K562 (cell line): ENCODE results near the gene TRMT112. TPM values are rescaled to one million over a fixed set of nuclear protein-coding genes. Genes with fewer than 3 reads are reported as not detected.

Experiments used
- ARID1B ChIP-seq: fragments of 450-650 bp; IDR thresholded peaks from 2 replicates; pipeline ENCODE4 v1.6.1; 2016; ENCODE audit warnings: antibody characterized with exemption, mild to moderate bottlenecking, inconsistent platforms
- CREB1 ChIP-seq, 2 experiments: sonication (generic) in 1 of 2; formaldehyde crosslinking in 1 of 2; IDR thresholded peaks; 2 replicates each; pipeline versions ENCODE4 v1.6.1 to v1.8.0; 2012 to 2022; ENCODE audit warnings: inconsistent platforms in 1 of 2, mild to moderate bottlenecking in 1 of 2, missing genetic modification reagents in 1 of 2, moderate library complexity in 1 of 2
- EP300 ChIP-seq: IDR thresholded peaks from 2 replicates; pipeline ENCODE4 v1.6.1; 2012; ENCODE audit warnings: low read length, improper control_type of control experiment
- HLTF ChIP-seq: fragments of 450-650 bp; IDR thresholded peaks from 2 replicates; pipeline ENCODE4 v1.6.1; 2016
- NRF1 ChIP-seq, 2 experiments: fragments of 450-650 bp; IDR thresholded peaks in 1 of 2; conservative IDR thresholded peaks in 1 of 2; 2 replicates each; pipeline ENCODE4 v1.6.1; 2014; ENCODE audit warnings: mild to moderate bottlenecking in 2 of 2
- ZFP1 ChIP-seq: fragments of 450-650 bp; formaldehyde crosslinking; IDR thresholded peaks from 2 replicates; pipeline ENCODE4 v1.4.0; 2020; ENCODE audit warnings: mild to moderate bottlenecking, mixed read lengths
- polyA plus RNA-seq, 8 experiments: library from polyadenylated mRNA; depleted of rRNA in 4 of 8; stranded (reverse) in 5 of 8; unstranded in 3 of 8; fragments of >200 nt; fragmentation: Nextera tagmentation in 2 of 8; fragmentation: Illumina TruSeq in 1 of 8; extraction: Ambion mirVana in 2 of 8; extraction: Trizol in 1 of 8; gene quantifications; 2 replicates each; pipeline versions ENCODE4 v1.2.1 to v1.2.3, GENCODE V29; 2011 to 2014; ENCODE audit warnings: inconsistent platforms in 1 of 8, missing spikeins in 1 of 8
- total RNA-seq, 7 experiments: library from RNA; depleted of rRNA in 6 of 7; stranded (reverse); fragments of >200 nt in 6 of 7; fragmentation: Illumina TruSeq in 2 of 7; extraction: Trizol in 2 of 7; gene quantifications; 2 replicates each; pipeline versions ENCODE4 v1.2.1 to v1.2.3, GENCODE V29; 2011 to 2021; ENCODE audit warnings: low replicate concordance in 1 of 7
- TF ChIP-seq, protein P1 (sequence below): fragments of 450-650 bp; IDR thresholded peaks from 2 replicates; pipeline ENCODE4 v1.6.1; 2016; ENCODE audit warnings: borderline replicate concordance
- TF ChIP-seq, protein P2 (sequence below), 2 experiments: fragments of 450-650 bp; formaldehyde crosslinking in 1 of 2; IDR thresholded peaks; 2 replicates each; pipeline versions ENCODE4 v1.4.0 to v1.6.1; 2014 to 2020; ENCODE audit warnings: mild to moderate bottlenecking in 2 of 2, borderline replicate concordance in 1 of 2, low read depth in 1 of 2
- TF ChIP-seq, protein P3 (sequence below): sonication (generic); formaldehyde crosslinking; IDR thresholded peaks from 2 replicates; pipeline ENCODE4 v1.8.0; 2023; ENCODE audit warnings: missing genetic modification reagents, mild to moderate bottlenecking, borderline replicate concordance

Gene TRMT112
- total and polyA plus RNA-seq, 9 of the 15 experiments (the other 6 are each of a cell fraction or from before 2014, with no cell fraction given): 162 to 444 (median 300) TPM

- TF ChIP-seq, protein P1, sequence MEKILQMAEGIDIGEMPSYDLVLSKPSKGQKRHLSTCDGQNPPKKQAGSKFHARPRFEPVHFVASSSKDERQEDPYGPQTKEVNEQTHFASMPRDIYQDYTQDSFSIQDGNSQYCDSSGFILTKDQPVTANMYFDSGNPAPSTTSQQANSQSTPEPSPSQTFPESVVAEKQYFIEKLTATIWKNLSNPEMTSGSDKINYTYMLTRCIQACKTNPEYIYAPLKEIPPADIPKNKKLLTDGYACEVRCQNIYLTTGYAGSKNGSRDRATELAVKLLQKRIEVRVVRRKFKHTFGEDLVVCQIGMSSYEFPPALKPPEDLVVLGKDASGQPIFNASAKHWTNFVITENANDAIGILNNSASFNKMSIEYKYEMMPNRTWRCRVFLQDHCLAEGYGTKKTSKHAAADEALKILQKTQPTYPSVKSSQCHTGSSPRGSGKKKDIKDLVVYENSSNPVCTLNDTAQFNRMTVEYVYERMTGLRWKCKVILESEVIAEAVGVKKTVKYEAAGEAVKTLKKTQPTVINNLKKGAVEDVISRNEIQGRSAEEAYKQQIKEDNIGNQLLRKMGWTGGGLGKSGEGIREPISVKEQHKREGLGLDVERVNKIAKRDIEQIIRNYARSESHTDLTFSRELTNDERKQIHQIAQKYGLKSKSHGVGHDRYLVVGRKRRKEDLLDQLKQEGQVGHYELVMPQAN: 0 out of 2 replicates have a peak, but pooled peaks have one; percentile 37
- TF ChIP-seq EP300: peak; percentile 58; the same call in 1 of the 2 replicates
- TF ChIP-seq, protein P2, sequence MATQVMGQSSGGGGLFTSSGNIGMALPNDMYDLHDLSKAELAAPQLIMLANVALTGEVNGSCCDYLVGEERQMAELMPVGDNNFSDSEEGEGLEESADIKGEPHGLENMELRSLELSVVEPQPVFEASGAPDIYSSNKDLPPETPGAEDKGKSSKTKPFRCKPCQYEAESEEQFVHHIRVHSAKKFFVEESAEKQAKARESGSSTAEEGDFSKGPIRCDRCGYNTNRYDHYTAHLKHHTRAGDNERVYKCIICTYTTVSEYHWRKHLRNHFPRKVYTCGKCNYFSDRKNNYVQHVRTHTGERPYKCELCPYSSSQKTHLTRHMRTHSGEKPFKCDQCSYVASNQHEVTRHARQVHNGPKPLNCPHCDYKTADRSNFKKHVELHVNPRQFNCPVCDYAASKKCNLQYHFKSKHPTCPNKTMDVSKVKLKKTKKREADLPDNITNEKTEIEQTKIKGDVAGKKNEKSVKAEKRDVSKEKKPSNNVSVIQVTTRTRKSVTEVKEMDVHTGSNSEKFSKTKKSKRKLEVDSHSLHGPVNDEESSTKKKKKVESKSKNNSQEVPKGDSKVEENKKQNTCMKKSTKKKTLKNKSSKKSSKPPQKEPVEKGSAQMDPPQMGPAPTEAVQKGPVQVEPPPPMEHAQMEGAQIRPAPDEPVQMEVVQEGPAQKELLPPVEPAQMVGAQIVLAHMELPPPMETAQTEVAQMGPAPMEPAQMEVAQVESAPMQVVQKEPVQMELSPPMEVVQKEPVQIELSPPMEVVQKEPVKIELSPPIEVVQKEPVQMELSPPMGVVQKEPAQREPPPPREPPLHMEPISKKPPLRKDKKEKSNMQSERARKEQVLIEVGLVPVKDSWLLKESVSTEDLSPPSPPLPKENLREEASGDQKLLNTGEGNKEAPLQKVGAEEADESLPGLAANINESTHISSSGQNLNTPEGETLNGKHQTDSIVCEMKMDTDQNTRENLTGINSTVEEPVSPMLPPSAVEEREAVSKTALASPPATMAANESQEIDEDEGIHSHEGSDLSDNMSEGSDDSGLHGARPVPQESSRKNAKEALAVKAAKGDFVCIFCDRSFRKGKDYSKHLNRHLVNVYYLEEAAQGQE (IDR thresholded peaks at IDR 0.05; ENCODE audit: borderline replicate concordance): no peak
- TF ChIP-seq, protein P2 (CRISPR knock-in tag; IDR thresholded peaks at IDR 0.05; ENCODE audit: low read depth): no peak
- 0 out of 2 replicates have a peak, but pooled peaks have one; percentile 12 for TF ChIP-seq CREB1 (IDR thresholded peaks at IDR 0.05)
- TF ChIP-seq CREB1 (CRISPR knock-in tag; IDR thresholded peaks at IDR 0.05): 0 out of 2 replicates have a peak, but pooled peaks have one; percentile 13
- TF ChIP-seq, protein P3, sequence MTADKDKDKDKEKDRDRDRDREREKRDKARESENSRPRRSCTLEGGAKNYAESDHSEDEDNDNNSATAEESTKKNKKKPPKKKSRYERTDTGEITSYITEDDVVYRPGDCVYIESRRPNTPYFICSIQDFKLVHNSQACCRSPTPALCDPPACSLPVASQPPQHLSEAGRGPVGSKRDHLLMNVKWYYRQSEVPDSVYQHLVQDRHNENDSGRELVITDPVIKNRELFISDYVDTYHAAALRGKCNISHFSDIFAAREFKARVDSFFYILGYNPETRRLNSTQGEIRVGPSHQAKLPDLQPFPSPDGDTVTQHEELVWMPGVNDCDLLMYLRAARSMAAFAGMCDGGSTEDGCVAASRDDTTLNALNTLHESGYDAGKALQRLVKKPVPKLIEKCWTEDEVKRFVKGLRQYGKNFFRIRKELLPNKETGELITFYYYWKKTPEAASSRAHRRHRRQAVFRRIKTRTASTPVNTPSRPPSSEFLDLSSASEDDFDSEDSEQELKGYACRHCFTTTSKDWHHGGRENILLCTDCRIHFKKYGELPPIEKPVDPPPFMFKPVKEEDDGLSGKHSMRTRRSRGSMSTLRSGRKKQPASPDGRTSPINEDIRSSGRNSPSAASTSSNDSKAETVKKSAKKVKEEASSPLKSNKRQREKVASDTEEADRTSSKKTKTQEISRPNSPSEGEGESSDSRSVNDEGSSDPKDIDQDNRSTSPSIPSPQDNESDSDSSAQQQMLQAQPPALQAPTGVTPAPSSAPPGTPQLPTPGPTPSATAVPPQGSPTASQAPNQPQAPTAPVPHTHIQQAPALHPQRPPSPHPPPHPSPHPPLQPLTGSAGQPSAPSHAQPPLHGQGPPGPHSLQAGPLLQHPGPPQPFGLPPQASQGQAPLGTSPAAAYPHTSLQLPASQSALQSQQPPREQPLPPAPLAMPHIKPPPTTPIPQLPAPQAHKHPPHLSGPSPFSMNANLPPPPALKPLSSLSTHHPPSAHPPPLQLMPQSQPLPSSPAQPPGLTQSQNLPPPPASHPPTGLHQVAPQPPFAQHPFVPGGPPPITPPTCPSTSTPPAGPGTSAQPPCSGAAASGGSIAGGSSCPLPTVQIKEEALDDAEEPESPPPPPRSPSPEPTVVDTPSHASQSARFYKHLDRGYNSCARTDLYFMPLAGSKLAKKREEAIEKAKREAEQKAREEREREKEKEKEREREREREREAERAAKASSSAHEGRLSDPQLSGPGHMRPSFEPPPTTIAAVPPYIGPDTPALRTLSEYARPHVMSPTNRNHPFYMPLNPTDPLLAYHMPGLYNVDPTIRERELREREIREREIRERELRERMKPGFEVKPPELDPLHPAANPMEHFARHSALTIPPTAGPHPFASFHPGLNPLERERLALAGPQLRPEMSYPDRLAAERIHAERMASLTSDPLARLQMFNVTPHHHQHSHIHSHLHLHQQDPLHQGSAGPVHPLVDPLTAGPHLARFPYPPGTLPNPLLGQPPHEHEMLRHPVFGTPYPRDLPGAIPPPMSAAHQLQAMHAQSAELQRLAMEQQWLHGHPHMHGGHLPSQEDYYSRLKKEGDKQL (CRISPR knock-in tag): 0 out of 2 replicates have a peak, but pooled peaks have one; percentile 57
- TF ChIP-seq NRF1 (conservative IDR thresholded peaks at IDR 0.05 in 1 of 2, IDR thresholded peaks at IDR 0.05 in 1 of 2): no peak
- TF ChIP-seq ARID1B: peak; percentile 70
- no peak for TF ChIP-seq ZFP1 (CRISPR knock-in tag)
- 0 out of 2 replicates have a peak, but pooled peaks have one; percentile 17 for TF ChIP-seq HLTF
Measured at GRCh38 chr11:64318766-64319761, 1.7 kb upstream of the TRMT112 start (continued).
